WTC11 (cell line): ENCODE data around the gene TUBGCP3. TPM values are rescaled to one million over a fixed set of nuclear protein-coding genes. Genes with fewer than 3 reads are reported as not detected.

Source experiments
- ATAC-seq: fragments of 200-7000 bp; cut with Tn5 transposase; 2 replicates; pipeline ENCODE4 v1.10.0; 2021; ENCODE audit warnings: mild to moderate bottlenecking, moderate library complexity
- CTCF ChIA-PET: fragments of 300-600 bp; sonication (Branson Sonifier 250); formaldehyde crosslinking; loops from one replicate; lab custom pipeline; 2021; ENCODE audit warnings: antibody characterized with exemption; lab: Charles Lee
- POLR2A ChIA-PET: fragments of 350-600 bp; sonication (Branson Sonifier 250); formaldehyde crosslinking; loops from one replicate; lab custom pipeline; 2021; ENCODE audit warnings: antibody characterized with exemption; lab: Charles Lee
- DNase-seq: peaks from one replicate; pipeline ENCODE4 v3.0.0; 2021; ENCODE audit warnings: low spot score
- H3K27ac Mint-ChIP-seq: 2 replicates; pipeline ENCODE4 v1.8.0; 2021; ENCODE audit warnings: mixed read lengths
- H3K27me3 Mint-ChIP-seq: 2 replicates; pipeline ENCODE4 v1.8.0; 2021; ENCODE audit warnings: low read depth, mild to moderate bottlenecking, moderate library complexity, mixed read lengths
- H3K36me3 Mint-ChIP-seq: 2 replicates; pipeline ENCODE4 v1.8.0; 2021; ENCODE audit warnings: mixed read lengths
- H3K4me1 Mint-ChIP-seq: 2 replicates; pipeline ENCODE4 v1.8.0; 2022; ENCODE audit warnings: mixed read lengths
- H3K4me3 Mint-ChIP-seq: 2 replicates; pipeline ENCODE4 v1.8.0; 2021; ENCODE audit warnings: mild to moderate bottlenecking, moderate library complexity, mixed read lengths
- H3K9me3 Mint-ChIP-seq: 2 replicates; pipeline ENCODE4 v1.8.0; 2021; ENCODE audit warnings: mixed read lengths
- AFF4 ChIP-seq: sonication (generic); formaldehyde crosslinking; IDR thresholded peaks from 2 replicates; pipeline ENCODE4 v1.8.1; 2023; ENCODE audit warnings: mild to moderate bottlenecking, missing genetic modification reagents, borderline replicate concordance
- E2F1 ChIP-seq: sonication (generic); formaldehyde crosslinking; IDR thresholded peaks from 2 replicates; pipeline ENCODE4 v1.8.0; 2022; ENCODE audit warnings: mild to moderate bottlenecking, missing genetic modification reagents
- ETV6 ChIP-seq: sonication (generic); formaldehyde crosslinking; IDR thresholded peaks from 2 replicates; pipeline ENCODE4 v1.8.1; 2022; ENCODE audit warnings: mild to moderate bottlenecking, missing genetic modification reagents
- FOXJ3 ChIP-seq: sonication (generic); formaldehyde crosslinking; IDR thresholded peaks from 2 replicates; pipeline ENCODE4 v1.9.0; 2021; ENCODE audit warnings: missing genetic modification reagents, mild to moderate bottlenecking, borderline replicate concordance
- FOXP4 ChIP-seq: sonication (generic); formaldehyde crosslinking; IDR thresholded peaks from 2 replicates; pipeline ENCODE4 v1.8.0; 2022; ENCODE audit warnings: mild to moderate bottlenecking, missing genetic modification reagents
- MYBL2 ChIP-seq: sonication (generic); formaldehyde crosslinking; IDR thresholded peaks from 2 replicates; pipeline ENCODE4 v1.8.1; 2023; ENCODE audit warnings: mild to moderate bottlenecking, moderate library complexity, missing genetic modification reagents
- NR3C1 ChIP-seq: sonication (generic); formaldehyde crosslinking; conservative IDR thresholded peaks from 2 replicates; pipeline ENCODE4 v1.8.1; 2023; ENCODE audit warnings: low read depth, mild to moderate bottlenecking, missing genetic modification reagents
- RELA ChIP-seq: sonication (generic); formaldehyde crosslinking; IDR thresholded peaks from 2 replicates; pipeline ENCODE4 v1.8.1; 2022; ENCODE audit warnings: missing genetic modification reagents, mild to moderate bottlenecking, borderline replicate concordance
- RORB ChIP-seq: fragments of 250-450 bp; sonication (Bioruptor Pico); IDR thresholded peaks from 2 replicates; pipeline ENCODE4 v1.9.0; 2021; ENCODE audit warnings: mild to moderate bottlenecking
- SP1 ChIP-seq: sonication (generic); formaldehyde crosslinking; conservative IDR thresholded peaks from 2 replicates; pipeline ENCODE4 v1.8.1; 2022; ENCODE audit warnings: missing genetic modification reagents
- TEAD4 ChIP-seq: sonication (generic); formaldehyde crosslinking; IDR thresholded peaks from 2 replicates; pipeline ENCODE4 v1.8.0; 2022; ENCODE audit warnings: mild to moderate bottlenecking, missing genetic modification reagents
- TP53 ChIP-seq: sonication (generic); formaldehyde crosslinking; IDR thresholded peaks from 2 replicates; pipeline ENCODE4 v1.8.1; 2023; ENCODE audit warnings: mild to moderate bottlenecking, missing genetic modification reagents
- ZNF121 ChIP-seq: sonication (generic); formaldehyde crosslinking; IDR thresholded peaks from 2 replicates; pipeline ENCODE4 v1.8.0; 2023; ENCODE audit warnings: missing genetic modification reagents
- ZNF232 ChIP-seq: sonication (generic); formaldehyde crosslinking; IDR thresholded peaks from 2 replicates; pipeline ENCODE4 v1.8.0; 2022; ENCODE audit warnings: mild to moderate bottlenecking, missing genetic modification reagents
- ZNF425 ChIP-seq: fragments of 250-450 bp; sonication (Bioruptor Pico); conservative IDR thresholded peaks from 2 replicates; pipeline ENCODE4 v1.9.0; 2021; ENCODE audit warnings: mild to moderate bottlenecking
- ZNF532 ChIP-seq: fragments of 250-450 bp; sonication (Bioruptor Pico); IDR thresholded peaks from 2 replicates; pipeline ENCODE4 v1.9.0; 2021; ENCODE audit warnings: mild to moderate bottlenecking, borderline replicate concordance
- ZNF671 ChIP-seq: fragments of 250-450 bp; sonication (Bioruptor Pico); IDR thresholded peaks from 2 replicates; pipeline ENCODE4 v1.8.0; 2021; ENCODE audit warnings: mild to moderate bottlenecking
- total RNA-seq: library from RNA; stranded (reverse); gene quantifications from 3 replicates; pipeline ENCODE4 v1.2.3, GENCODE V29; 2021

TUBGCP3 gene
- total RNA-seq, 1 experiment from 2014 or later = 29.9 TPM

- no peak for TF ChIP-seq ETV6
- no peak for TF ChIP-seq TEAD4 (CRISPR knock-in tag)
- no peak for TF ChIP-seq ZNF671 (CRISPR knock-in tag)
- TF ChIP-seq RELA = no peak
- no peak for TF ChIP-seq NR3C1
- no peak for TF ChIP-seq ZNF121
- TF ChIP-seq ZNF232 (CRISPR knock-in tag) = no peak
Observed at GRCh38 chr13:112573710-112574109, 14.2 kb downstream of the TUBGCP3 start (continued).

GRCh38 chr13:112572366-112572765 is 15.6 kb downstream of the TUBGCP3 start:
- Mint-ChIP-seq H3K4me3 (no peak overlapping the region), H3K4me1 (peaks cover 35% of the 10 kb centered on the region), H3K36me3 (peaks cover 11% of the 10 kb centered on the region; the same call in 1 of the 2 replicates), H3K27ac (no peak overlapping the region), H3K27me3 (no peaks in the 10 kb centered on the region), H3K9me3 (no peaks in the 10 kb centered on the region)
- POLR2A ChIA-PET = no interaction called here
- TF ChIP-seq TP53 (CRISPR knock-in tag) (no peak), FOXJ3 (CRISPR knock-in tag) (no peak), FOXP4 (CRISPR knock-in tag) (no peak), ZNF425 (CRISPR knock-in tag) (no peak), AFF4 (CRISPR knock-in tag) (no peak), MYBL2 (CRISPR knock-in tag) (no peak), SP1 (CRISPR knock-in tag) (no peak), E2F1 (CRISPR knock-in tag) (no peak), RORB (CRISPR knock-in tag) (no peak), ZNF532 (no peak)
- ATAC-seq (no peak), DNase-seq (no peak)
- CTCF ChIA-PET = no interaction called here
